ENCODE data around the gene SLC16A13.

- TF ChIP-seq POLR2A (IDR thresholded peaks at IDR 0.05; ENCODE audit: low read length): no peak
- no peak for TF ChIP-seq GATA1 (IDR thresholded peaks at IDR 0.05; ENCODE audit: low read depth, low read length)
Measured at GRCh38 chr17:7043497-7044198, 7.8 kb downstream of the SLC16A13 start, which contains the start of gene SLC16A11.
